ENCODE data around the gene UBE2G2. TPM values are rescaled to one million over a fixed set of nuclear protein-coding genes. Genes with fewer than 3 reads are reported as not detected.

The UBE2G2 gene
- total and polyA plus RNA-seq, 2 experiments from 2014 or later, result 39.1 to 64.4 TPM

DNA sequence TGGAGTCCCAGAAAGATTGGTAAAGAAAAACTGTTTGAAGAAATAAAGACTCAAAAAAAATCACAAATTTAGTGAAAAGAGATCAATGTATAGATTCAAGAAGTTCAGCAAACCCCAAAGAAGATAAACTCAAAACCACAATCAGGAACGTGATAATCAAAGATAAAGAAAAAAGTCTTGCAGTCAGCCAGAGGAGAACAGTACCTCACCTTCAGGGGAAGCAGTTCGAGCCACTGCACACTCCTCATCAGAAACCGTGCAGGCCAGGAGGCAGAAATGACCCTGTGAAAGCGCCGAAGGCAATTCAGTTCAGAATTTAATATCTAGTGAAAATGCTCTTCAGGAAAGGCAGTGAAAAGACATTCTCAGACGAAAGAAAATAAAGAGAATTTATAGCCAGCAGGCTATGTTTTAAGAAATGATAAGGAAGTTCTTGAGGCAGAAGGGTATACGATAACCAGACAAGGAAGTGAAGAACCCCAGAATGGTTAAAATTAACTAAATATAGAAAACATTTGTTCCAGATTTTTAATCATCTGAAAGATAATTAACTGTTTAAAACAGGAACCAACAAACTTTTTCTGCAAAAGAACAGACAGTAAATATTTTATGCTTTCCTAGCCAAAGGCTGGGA, 29.7 kb upstream of the UBE2G2 start:
- no peak overlapping the region for H3K27ac ChIP-seq
- H3K4me2 ChIP-seq (ENCODE audit: unreplicated experiment), result no peak overlapping the region
- H3K9ac ChIP-seq, result no peak overlapping the region
- H4K20me1 ChIP-seq (ENCODE audit: insufficient read depth), result no peaks in the 10 kb centered on the region
- TF ChIP-seq EZH2phosphoT487 (IDR thresholded peaks at IDR 0.05; ENCODE audit: insufficient read depth, low read depth), result no peak
- TF ChIP-seq EZH2 (IDR thresholded peaks at IDR 0.05; ENCODE audit: insufficient read depth, poor library complexity, severe bottlenecking), result no peak
- in situ Hi-C loops (cut with MboI), result no loop called here
- no peaks in the 10 kb centered on the region for H3K9me3 ChIP-seq (ENCODE audit: low read depth)
- no peaks in the 10 kb centered on the region for H3K9me2 ChIP-seq (ENCODE audit: insufficient read depth)
- H3K36me3 ChIP-seq (ENCODE audit: low read depth), result no peaks in the 10 kb centered on the region
- H3K4me3 ChIP-seq, result no peak overlapping the region
- no peaks in the 10 kb centered on the region for H3F3A ChIP-seq (ENCODE audit: insufficient read depth)
- H3K4me1 ChIP-seq (ENCODE audit: insufficient read depth), result no peaks in the 10 kb centered on the region
- H3K27me3 ChIP-seq (replicated peaks; ENCODE audit: insufficient read depth), result 0 out of 2 replicates have a peak, but pooled peaks cover 3% of the 10 kb centered on the region
- H3K79me2 ChIP-seq (ENCODE audit: insufficient read depth), result no peaks in the 10 kb centered on the region
- WGBS, 2 experiments (ENCODE audit: low coverage in 1 of 2, low lambda C conversion rate in 2 of 2, missing lambda C conversion rate in 2 of 2), result 52 to 55% methylated on average over 7 of the region's 7 CpGs
- no peak for DNase-seq
- H2AFZ ChIP-seq, result no peak overlapping the region

DNA sequence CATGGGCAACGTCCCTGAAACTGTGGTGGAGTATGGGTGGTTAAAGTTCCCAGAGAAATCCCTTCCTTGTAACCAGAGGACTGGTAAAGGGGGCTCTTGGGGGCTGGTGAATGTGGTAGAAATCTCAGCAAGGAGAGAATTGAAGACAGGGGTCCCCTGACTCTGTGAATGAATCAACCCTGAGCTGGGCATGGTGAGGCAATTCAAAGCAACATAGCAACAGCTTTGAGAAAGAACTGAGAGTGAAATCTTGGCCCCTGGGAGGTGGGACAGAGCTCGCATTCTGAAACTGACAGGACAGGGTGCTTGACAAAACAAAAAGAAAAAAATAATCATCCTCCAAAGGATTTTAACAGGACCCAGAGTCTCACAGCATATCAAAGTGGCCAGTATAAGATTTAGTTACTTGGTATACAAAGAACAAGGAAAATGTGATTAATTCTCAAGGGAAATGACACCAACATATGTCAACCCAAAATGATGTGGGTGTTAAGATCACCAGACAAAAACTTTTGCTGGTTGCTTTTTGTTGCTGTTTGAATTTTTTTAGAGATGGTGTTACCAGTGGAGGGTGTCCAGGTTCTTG, 28.0 kb upstream of the UBE2G2 start:
- no peak for DNase-seq
- 0 out of 2 replicates have a peak, but pooled peaks cover 3% of the 10 kb centered on the region for H3K27me3 ChIP-seq (replicated peaks; ENCODE audit: insufficient read depth)
- 21 to 25% methylated on average over 2 of the region's 2 CpGs for whole genome bisulfite sequencing, 2 experiments (ENCODE audit: low coverage in 1 of 2, low lambda C conversion rate in 2 of 2, missing lambda C conversion rate in 2 of 2)
- H3F3A ChIP-seq (ENCODE audit: insufficient read depth), result no peaks in the 10 kb centered on the region
- H3K79me2 ChIP-seq (ENCODE audit: insufficient read depth), result no peaks in the 10 kb centered on the region
- H3K4me1 ChIP-seq (ENCODE audit: insufficient read depth), result no peaks in the 10 kb centered on the region
- no peaks in the 10 kb centered on the region for H3K9me3 ChIP-seq (ENCODE audit: low read depth)
- no peak overlapping the region for H3K4me2 ChIP-seq (ENCODE audit: unreplicated experiment)
- H3K36me3 ChIP-seq (ENCODE audit: low read depth), result no peaks in the 10 kb centered on the region
- in situ Hi-C loops (cut with MboI), result no loop called here
- H3K9ac ChIP-seq, result no peak overlapping the region
- H3K9me2 ChIP-seq (ENCODE audit: insufficient read depth), result no peaks in the 10 kb centered on the region
- no peak overlapping the region for H3K27ac ChIP-seq
- TF ChIP-seq EZH2phosphoT487 (IDR thresholded peaks at IDR 0.05; ENCODE audit: insufficient read depth, low read depth), result no peak
- TF ChIP-seq EZH2 (IDR thresholded peaks at IDR 0.05; ENCODE audit: insufficient read depth, poor library complexity, severe bottlenecking), result no peak
- no peak overlapping the region for H3K4me3 ChIP-seq
- no peaks in the 10 kb centered on the region for H4K20me1 ChIP-seq (ENCODE audit: insufficient read depth)
- no peak overlapping the region for H2AFZ ChIP-seq

DNA sequence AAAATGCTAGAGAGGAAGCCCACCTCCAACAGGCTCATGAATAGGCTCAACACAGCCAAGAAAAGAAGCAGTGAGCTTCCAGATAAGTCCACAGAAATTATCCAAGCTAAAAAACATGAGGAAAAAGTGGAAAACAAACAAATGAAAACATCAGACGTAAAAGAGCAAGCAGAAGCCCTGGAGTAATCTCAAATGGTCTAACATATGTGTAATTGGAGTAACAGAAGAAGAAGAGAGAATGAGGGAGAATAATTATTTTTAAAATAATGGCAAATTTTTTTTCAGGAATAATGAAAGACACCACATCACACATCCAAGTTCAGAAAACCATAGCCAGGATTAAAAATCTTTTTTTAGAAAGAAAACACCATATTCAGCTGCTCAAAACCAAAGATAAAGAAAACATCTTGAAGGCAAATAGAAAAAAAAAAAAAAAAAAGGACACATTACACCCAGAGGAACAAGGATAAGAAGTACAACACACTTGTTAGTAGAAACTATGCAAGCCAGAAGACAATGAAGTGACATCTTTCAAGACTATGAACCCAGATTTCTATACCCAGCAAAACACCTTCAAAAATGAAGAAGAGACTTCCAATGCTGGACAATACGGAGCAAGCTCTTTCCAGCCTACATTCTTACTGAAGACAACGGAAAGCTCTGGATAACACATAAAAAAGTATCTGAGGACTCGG, 26.9 kb upstream of the UBE2G2 start:
- Histone ChIP-seq H3K27me3 (replicated peaks; ENCODE audit: insufficient read depth) (0 out of 2 replicates have a peak, but pooled peaks cover 3% of the 10 kb centered on the region), H2AFZ (no peak overlapping the region), H3K36me3 (ENCODE audit: low read depth) (no peaks in the 10 kb centered on the region), H3K9me2 (ENCODE audit: insufficient read depth) (no peaks in the 10 kb centered on the region), H3K4me3 (no peak overlapping the region), H3K9me3 (ENCODE audit: low read depth) (no peaks in the 10 kb centered on the region), H3F3A (ENCODE audit: insufficient read depth) (no peaks in the 10 kb centered on the region), H3K9ac (no peak overlapping the region), H3K4me1 (ENCODE audit: insufficient read depth) (no peaks in the 10 kb centered on the region), H4K20me1 (ENCODE audit: insufficient read depth) (no peaks in the 10 kb centered on the region), H3K27ac (no peak overlapping the region), H3K79me2 (ENCODE audit: insufficient read depth) (no peaks in the 10 kb centered on the region), H3K4me2 (ENCODE audit: unreplicated experiment) (no peak overlapping the region)
- DNase-seq, result peak; percentile 20
- in situ Hi-C loops (cut with MboI), result no loop called here
- WGBS, 2 experiments (ENCODE audit: low coverage in 1 of 2, low lambda C conversion rate in 2 of 2, missing lambda C conversion rate in 2 of 2), result 11 to 15% methylated on average over 4 of the region's 4 CpGs
- TF ChIP-seq EZH2phosphoT487 (IDR thresholded peaks at IDR 0.05; ENCODE audit: insufficient read depth, low read depth) (no peak), EZH2 (IDR thresholded peaks at IDR 0.05; ENCODE audit: insufficient read depth, poor library complexity, severe bottlenecking) (no peak)

DNA sequence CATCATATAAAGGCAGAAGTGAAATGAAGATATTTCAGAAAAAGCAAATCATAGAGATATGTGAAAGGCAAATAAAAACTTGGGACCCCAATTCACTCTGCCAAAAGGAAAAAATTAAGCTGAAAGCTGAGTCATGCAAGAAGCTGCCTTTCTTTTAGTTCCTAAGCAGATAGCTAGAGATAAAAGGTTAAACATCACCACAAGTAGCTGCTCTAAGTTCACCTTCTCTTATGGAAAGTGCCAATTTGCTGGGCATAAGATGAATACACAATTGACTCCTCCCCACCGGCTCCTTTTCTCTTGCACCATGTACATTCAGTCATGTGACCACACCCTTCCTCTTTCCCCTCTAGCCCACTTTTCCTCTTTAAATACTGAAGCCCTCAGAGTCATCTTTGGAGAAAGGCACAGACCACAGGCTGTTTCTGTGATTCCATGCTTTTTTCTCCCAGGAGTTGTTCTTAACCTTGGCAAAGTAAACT, 21.6 kb upstream of the UBE2G2 start:
- Histone ChIP-seq H3K9me3 (ENCODE audit: low read depth) (no peaks in the 10 kb centered on the region), H3K9me2 (ENCODE audit: insufficient read depth) (no peaks in the 10 kb centered on the region), H3K9ac (no peak overlapping the region), H3K79me2 (ENCODE audit: insufficient read depth) (no peaks in the 10 kb centered on the region), H3K27me3 (replicated peaks; ENCODE audit: insufficient read depth) (no peaks in the 10 kb centered on the region), H3K4me1 (ENCODE audit: insufficient read depth) (peaks cover 7% of the 10 kb centered on the region; the same call in 1 of the 2 replicates), H3F3A (ENCODE audit: insufficient read depth) (no peaks in the 10 kb centered on the region), H3K36me3 (ENCODE audit: low read depth) (no peaks in the 10 kb centered on the region; the same call in 1 of the 2 replicates), H3K27ac (no peak overlapping the region), H2AFZ (no peak overlapping the region), H3K4me2 (ENCODE audit: unreplicated experiment) (no peak overlapping the region), H3K4me3 (no peak overlapping the region), H4K20me1 (ENCODE audit: insufficient read depth) (no peaks in the 10 kb centered on the region)
- DNase-seq, result no peak
- 71 to 97% methylated on average over 1 of the region's 1 CpG for WGBS, 2 experiments (ENCODE audit: low coverage in 1 of 2, low lambda C conversion rate in 2 of 2, missing lambda C conversion rate in 2 of 2)
- TF ChIP-seq EZH2 (IDR thresholded peaks at IDR 0.05; ENCODE audit: insufficient read depth, poor library complexity, severe bottlenecking) (no peak), EZH2phosphoT487 (IDR thresholded peaks at IDR 0.05; ENCODE audit: insufficient read depth, low read depth) (no peak)
- in situ Hi-C loops (cut with MboI), result no loop called here
